Naive B cell (primary cell): ENCODE data around the gene OR6C74. TPM values are rescaled to one million over a fixed set of nuclear protein-coding genes. Genes with fewer than 3 reads are reported as not detected.
A peak's percentile ranks its signal among the peaks of the same experiment; 100 is the strongest.

ENCODE experiments used
- ATAC-seq, 2 donors: fragments of 150-1000 bp; cut with Tn5 transposase; 2 replicates each; pipeline ENCODE4 v1.10.0; 2021; ENCODE audit warnings: low read depth in 2 of 2, mild to moderate bottlenecking in 2 of 2, moderate library complexity in 2 of 2
- DNase-seq: peaks from one replicate; pipeline ENCODE4 v3.0.0; 2022
- H3K27ac Mint-ChIP-seq, 6 donors: one replicate each; pipeline ENCODE4 v1.8.0; 2020 to 2022; ENCODE audit warnings: mild to moderate bottlenecking in 6 of 6, mixed read lengths in 6 of 6, moderate library complexity in 5 of 6, inconsistent platforms in 2 of 6
- H3K27me3 Mint-ChIP-seq, 3 donors: one replicate each; pipeline ENCODE4 v1.8.0; 2021 to 2022; ENCODE audit warnings: mixed read lengths in 3 of 3, mild to moderate bottlenecking in 1 of 3
- H3K36me3 Mint-ChIP-seq, 2 donors: one replicate each; pipeline ENCODE4 v1.8.0; 2020 to 2022; ENCODE audit warnings: mixed read lengths in 2 of 2, inconsistent platforms in 1 of 2, mild to moderate bottlenecking in 1 of 2
- H3K4me1 Mint-ChIP-seq, 3 donors: one replicate each; pipeline ENCODE4 v1.8.0; 2020 to 2022; ENCODE audit warnings: mixed read lengths in 3 of 3, inconsistent platforms in 1 of 3, mild to moderate bottlenecking in 1 of 3, moderate library complexity in 1 of 3
- H3K4me3 Mint-ChIP-seq, 8 donors: one replicate each; pipeline ENCODE4 v1.8.0; 2020 to 2022; ENCODE audit warnings: mild to moderate bottlenecking in 8 of 8, mixed read lengths in 8 of 8, moderate library complexity in 8 of 8, inconsistent platforms in 2 of 8
- H3K9me3 Mint-ChIP-seq, 7 donors: one replicate each; pipeline ENCODE4 v1.8.0; 2020 to 2022; ENCODE audit warnings: mixed read lengths in 7 of 7, mild to moderate bottlenecking in 5 of 7, inconsistent platforms in 2 of 7, moderate library complexity in 1 of 7
- polyA plus RNA-seq, 6 donors: library from polyadenylated mRNA; unstranded; fragments of 300-500 nt; fragmentation: Illumina TruSeq; gene quantifications; one replicate each; pipeline ENCODE4 v1.2.3, GENCODE V29; 2021; ENCODE audit warnings: low read depth in 6 of 6

The OR6C74 gene
- polyA plus RNA-seq: not detected

- no peaks in the 10 kb centered on the region for H3K36me3 Mint-ChIP-seq
- ATAC-seq (no peak), DNase-seq (no peak)
- no peak within 1 kb of the TSS for H3K4me3 Mint-ChIP-seq
- H3K4me1 Mint-ChIP-seq: no peaks in the 10 kb centered on the region
- no peak within 1 kb of the TSS for H3K27ac Mint-ChIP-seq
- H3K27me3 Mint-ChIP-seq: peaks cover 21 to 40% (median 36%) of the 10 kb centered on the region in 3 donors
- peaks cover 0 to 4% (median 0%) of the 10 kb centered on the region in 7 donors for H3K9me3 Mint-ChIP-seq
These were observed at the start of gene OR6C74 for GRCh38 chr12:55244309-55244708. Gene OR6C74 (plus strand): TSS chr12:55244609. CDS start chr12:55247288, 2,679 bp downstream.

- no peak for DNase-seq
- Mint-ChIP-seq H3K36me3 (peaks cover 0 to 8% of the 10 kb centered on the region in 2 donors), H3K4me3 (no peak within 1 kb of the TSS), H3K9me3 (peaks cover 0 to 5% (median 0%) of the 10 kb centered on the region in 7 donors), H3K27ac (no peak within 1 kb of the TSS), H3K4me1 (no peaks in the 10 kb centered on the region), H3K27me3 (peaks cover 19 to 25% (median 21%) of the 10 kb centered on the region in 3 donors)
- ATAC-seq: no peak
These were observed 23.7 kb upstream of the OR6C74 start, which contains the start of gene OR10A7 for GRCh38 chr12:55220725-55221124. Gene OR10A7 (plus strand): TSS chr12:55221025. CDS start chr12:55221025, 0 bp downstream.

- DNase-seq (no peak), ATAC-seq (no peak)
- Mint-ChIP-seq H3K36me3 (peaks cover 0 to 8% of the 10 kb centered on the region in 2 donors), H3K4me3 (no peak overlapping the region), H3K4me1 (no peaks in the 10 kb centered on the region), H3K27me3 (peaks cover 23 to 33% (median 25%) of the 10 kb centered on the region in 3 donors), H3K9me3 (peaks cover 0 to 5% (median 0%) of the 10 kb centered on the region in 7 donors), H3K27ac (no peak overlapping the region)
These were observed 17.9 kb upstream of the OR6C74 start for GRCh38 chr12:55226523-55226922.

- DNase-seq: no peak
- no peaks in the 10 kb centered on the region for H3K4me1 Mint-ChIP-seq
- ATAC-seq: no peak
- H3K9me3 Mint-ChIP-seq: peaks cover 0 to 5% (median 0%) of the 10 kb centered on the region in 7 donors
- H3K4me3 Mint-ChIP-seq: no peak overlapping the region
- H3K36me3 Mint-ChIP-seq: peaks cover 0 to 8% of the 10 kb centered on the region in 2 donors
- no peak overlapping the region for H3K27ac Mint-ChIP-seq
- peaks cover 22 to 25% (median 24%) of the 10 kb centered on the region in 3 donors for H3K27me3 Mint-ChIP-seq
These were observed 16.8 kb upstream of the OR6C74 start for GRCh38 chr12:55227643-55228042.

GRCh38 chr12:55246159-55246558 lies 1.8 kb downstream of the OR6C74 start:
- peaks cover 21 to 41% (median 36%) of the 10 kb centered on the region in 3 donors for H3K27me3 Mint-ChIP-seq

GRCh38 chr12:55250944-55251343 lies 6.5 kb downstream of the OR6C74 start:
- ATAC-seq (no peak), DNase-seq (no peak)
- no peak overlapping the region for H3K4me3 Mint-ChIP-seq
- H3K27me3 Mint-ChIP-seq: peaks cover 21 to 39% (median 30%) of the 10 kb centered on the region in 3 donors
- H3K9me3 Mint-ChIP-seq: no peaks in the 10 kb centered on the region
- H3K4me1 Mint-ChIP-seq: no peaks in the 10 kb centered on the region
- no peaks in the 10 kb centered on the region for H3K36me3 Mint-ChIP-seq
- no peak overlapping the region for H3K27ac Mint-ChIP-seq

More at GRCh38 chr12:55246159-55246558, 1.8 kb downstream of the OR6C74 start:
- Mint-ChIP-seq H3K36me3 (no peaks in the 10 kb centered on the region), H3K27ac (peak overlapping the region in 1 of 6 donors; percentile 1), H3K4me1 (no peaks in the 10 kb centered on the region), H3K4me3 (no peak overlapping the region), H3K9me3 (peaks cover 0 to 4% (median 0%) of the 10 kb centered on the region in 7 donors)
- ATAC-seq (no peak), DNase-seq (no peak)

- H3K4me1 Mint-ChIP-seq: no peaks in the 10 kb centered on the region
These were observed 8.9 kb downstream of the OR6C74 start for GRCh38 chr12:55253281-55253680.

GRCh38 chr12:55256831-55257230 lies 12.4 kb downstream of the OR6C74 start:
- H3K9me3 Mint-ChIP-seq: peaks cover 0 to 3% (median 0%) of the 10 kb centered on the region in 7 donors
- peaks cover 8 to 27% (median 10%) of the 10 kb centered on the region in 3 donors for H3K27me3 Mint-ChIP-seq
- DNase-seq (no peak), ATAC-seq (no peak)
- H3K4me3 Mint-ChIP-seq: no peak overlapping the region
- no peak overlapping the region for H3K27ac Mint-ChIP-seq
- no peaks in the 10 kb centered on the region for H3K36me3 Mint-ChIP-seq
- no peaks in the 10 kb centered on the region for H3K4me1 Mint-ChIP-seq

More at GRCh38 chr12:55253281-55253680, 8.9 kb downstream of the OR6C74 start:
- DNase-seq: no peak
- Mint-ChIP-seq H3K4me3 (no peak overlapping the region), H3K36me3 (no peaks in the 10 kb centered on the region), H3K9me3 (peaks cover 0 to 3% (median 0%) of the 10 kb centered on the region in 7 donors), H3K27ac (no peak overlapping the region), H3K27me3 (peaks cover 10 to 36% (median 21%) of the 10 kb centered on the region in 3 donors)
- no peak for ATAC-seq

GRCh38 chr12:55258303-55258702 lies 13.9 kb downstream of the OR6C74 start:
- Mint-ChIP-seq H3K27me3 (peaks cover 9 to 29% (median 16%) of the 10 kb centered on the region in 3 donors), H3K4me3 (no peak overlapping the region), H3K27ac (peak overlapping the region in 1 of 6 donors; percentile 42), H3K9me3 (peaks cover 0 to 3% (median 0%) of the 10 kb centered on the region in 7 donors), H3K36me3 (no peaks in the 10 kb centered on the region), H3K4me1 (no peaks in the 10 kb centered on the region)
- DNase-seq (no peak), ATAC-seq (no peak)

- no peak for DNase-seq
- ATAC-seq: no peak
- Mint-ChIP-seq H3K9me3 (peaks cover 0 to 3% (median 0%) of the 10 kb centered on the region in 7 donors), H3K36me3 (no peaks in the 10 kb centered on the region), H3K27me3 (peaks cover 19 to 30% (median 29%) of the 10 kb centered on the region in 3 donors), H3K27ac (no peak overlapping the region), H3K4me3 (no peak overlapping the region), H3K4me1 (no peaks in the 10 kb centered on the region)
These were observed 36.6 kb downstream of the OR6C74 start for GRCh38 chr12:55280991-55281390.

GRCh38 chr12:55289999-55290398 lies 45.6 kb downstream of the OR6C74 start:
- peaks cover 16 to 19% (median 17%) of the 10 kb centered on the region in 3 donors for H3K27me3 Mint-ChIP-seq
- H3K4me1 Mint-ChIP-seq: no peaks in the 10 kb centered on the region
- DNase-seq: no peak
- no peaks in the 10 kb centered on the region for H3K36me3 Mint-ChIP-seq
- H3K4me3 Mint-ChIP-seq: no peak overlapping the region
- no peak for ATAC-seq
- no peak overlapping the region for H3K27ac Mint-ChIP-seq
- H3K9me3 Mint-ChIP-seq: no peaks in the 10 kb centered on the region

Other genes with a start within 250 kb of the OR6C74 start
- not detected for gene NEUROD4, start 224.6 kb upstream of the OR6C74 start, polyA plus RNA-seq
- not detected for gene OR9K2, start 118.2 kb upstream of the OR6C74 start, polyA plus RNA-seq
- not detected for gene OR10A7, start 23.6 kb upstream of the OR6C74 start, polyA plus RNA-seq
- not detected for gene OR6C6, start 52.0 kb downstream of the OR6C74 start, polyA plus RNA-seq
- gene OR6C1, start 69.7 kb downstream of the OR6C74 start, polyA plus RNA-seq: not detected
- gene OR6C3, start 86.1 kb downstream of the OR6C74 start, polyA plus RNA-seq: not detected
- not detected for gene OR6C75, start 118.4 kb downstream of the OR6C74 start, polyA plus RNA-seq
- not detected for gene OR6C65, start 155.9 kb downstream of the OR6C74 start, polyA plus RNA-seq
- gene OR6C76, start 181.6 kb downstream of the OR6C74 start, polyA plus RNA-seq: not detected
- gene OR6C2, start 199.5 kb downstream of the OR6C74 start, polyA plus RNA-seq: not detected
- not detected for gene OR6C70, start 225.5 kb downstream of the OR6C74 start, polyA plus RNA-seq
- gene OR6C68, start 247.8 kb downstream of the OR6C74 start, polyA plus RNA-seq: not detected